A673 (cell line): Measurements from ENCODE around the gene ELOB.

Experiments used
- CTCF ChIP-seq: fragments of 300-800, 200-600 bp; sonication (generic); conservative IDR thresholded peaks from 2 replicates; pipeline ENCODE4 v1.5.1; 2017; ENCODE audit warnings: low read depth, mild to moderate bottlenecking, antibody characterized with exemption, low read length, moderate library complexity, mixed read lengths
- EZH2 ChIP-seq: fragments of 200-600 bp; sonication (generic); IDR thresholded peaks from 2 replicates; pipeline ENCODE4 v1.6.1; 2017; ENCODE audit warnings: borderline replicate concordance, low read depth, mild to moderate bottlenecking, mixed read lengths, antibody characterized with exemption, low read length; ENCODE audit not compliant: poor library complexity, severe bottlenecking

- no peak for TF ChIP-seq CTCF
- TF ChIP-seq EZH2, result no peak
These were observed 31.8 kb downstream of the ELOB start for GRCh38 chr16:2745116-2745890.
